GM12875 (cell line): Measurements from ENCODE around the gene NOSTRIN.

ENCODE experiments used
- H3K4me3 ChIP-seq: one replicate; pipeline ENCODE4 v1.5.1; 2011; ENCODE audit warnings: low read depth, low read length, control low read depth
- TF ChIP-seq, protein P1 (sequence below): IDR thresholded peaks from 2 replicates; pipeline ENCODE4 v1.5.1; 2011; ENCODE audit warnings: low read depth, mild to moderate bottlenecking, control low read depth, inconsistent platforms, low read length, moderate library complexity, borderline replicate concordance; ENCODE audit not compliant: insufficient read depth

NOSTRIN gene

DNA sequence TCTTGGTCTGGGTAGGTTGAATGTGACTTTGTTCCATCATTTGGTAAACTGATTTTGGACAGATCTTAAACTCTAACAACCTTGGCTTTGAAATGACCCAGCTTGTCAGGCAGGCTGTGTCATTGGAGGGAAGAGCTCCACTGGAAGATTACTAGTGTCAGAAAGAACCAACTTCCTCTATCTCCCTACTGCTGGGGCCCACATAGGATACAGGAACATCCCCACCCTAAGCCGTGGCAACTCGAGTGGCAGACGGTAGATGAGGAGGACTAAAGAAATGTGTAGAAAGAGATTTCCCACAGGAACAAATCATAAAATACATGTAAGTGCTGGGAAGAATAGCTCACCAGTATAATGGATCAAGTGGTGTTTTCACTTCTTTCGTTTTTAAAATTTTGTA lies 94.3 kb downstream of the NOSTRIN start:
- TF ChIP-seq, protein P1, sequence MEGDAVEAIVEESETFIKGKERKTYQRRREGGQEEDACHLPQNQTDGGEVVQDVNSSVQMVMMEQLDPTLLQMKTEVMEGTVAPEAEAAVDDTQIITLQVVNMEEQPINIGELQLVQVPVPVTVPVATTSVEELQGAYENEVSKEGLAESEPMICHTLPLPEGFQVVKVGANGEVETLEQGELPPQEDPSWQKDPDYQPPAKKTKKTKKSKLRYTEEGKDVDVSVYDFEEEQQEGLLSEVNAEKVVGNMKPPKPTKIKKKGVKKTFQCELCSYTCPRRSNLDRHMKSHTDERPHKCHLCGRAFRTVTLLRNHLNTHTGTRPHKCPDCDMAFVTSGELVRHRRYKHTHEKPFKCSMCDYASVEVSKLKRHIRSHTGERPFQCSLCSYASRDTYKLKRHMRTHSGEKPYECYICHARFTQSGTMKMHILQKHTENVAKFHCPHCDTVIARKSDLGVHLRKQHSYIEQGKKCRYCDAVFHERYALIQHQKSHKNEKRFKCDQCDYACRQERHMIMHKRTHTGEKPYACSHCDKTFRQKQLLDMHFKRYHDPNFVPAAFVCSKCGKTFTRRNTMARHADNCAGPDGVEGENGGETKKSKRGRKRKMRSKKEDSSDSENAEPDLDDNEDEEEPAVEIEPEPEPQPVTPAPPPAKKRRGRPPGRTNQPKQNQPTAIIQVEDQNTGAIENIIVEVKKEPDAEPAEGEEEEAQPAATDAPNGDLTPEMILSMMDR, result no peak
- no peak overlapping the region for H3K4me3 ChIP-seq

DNA sequence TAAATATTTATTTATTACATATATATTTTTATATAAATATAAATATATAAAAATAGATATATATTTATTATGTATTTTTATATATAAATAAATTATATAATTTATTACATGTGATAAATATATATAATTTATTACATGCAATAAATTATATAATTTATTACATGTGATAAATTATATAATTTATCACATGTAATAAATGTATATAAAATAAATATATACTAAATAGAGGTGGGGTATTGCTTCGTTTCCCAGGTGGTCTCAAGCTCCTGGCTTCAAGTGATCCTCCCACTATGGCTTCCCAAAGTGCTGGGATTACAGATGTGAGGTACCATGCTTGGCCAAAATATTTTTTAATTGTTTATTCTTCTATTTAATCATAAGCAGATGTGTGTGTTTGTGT lies 95.0 kb downstream of the NOSTRIN start:
- TF ChIP-seq, protein P1, result no peak

GRCh38 chr2:168901003-168901402 lies 98.6 kb downstream of the NOSTRIN start, which contains the start of gene G6PC2:
G6PC2 (plus strand) TSS chr2:168901291; CDS start chr2:168901332, 41 bp downstream.
- TF ChIP-seq, protein P1, result no peak
- H3K4me3 ChIP-seq, result no peak within 1 kb of the TSS

More for the DNA sequence above, 95.0 kb downstream of the NOSTRIN start:
- H3K4me3 ChIP-seq, result no peak overlapping the region

GRCh38 chr2:168903888-168904287 lies 101.5 kb downstream of the NOSTRIN start:
- TF ChIP-seq, protein P1, result no peak
- H3K4me3 ChIP-seq, result no peak overlapping the region

- H3K4me3 ChIP-seq, result no peak overlapping the region
- TF ChIP-seq, protein P1, result no peak
Measured at GRCh38 chr2:168904358-168904757, 101.9 kb downstream of the NOSTRIN start.

GRCh38 chr2:168907940-168908662 lies 105.7 kb downstream of the NOSTRIN start:
- no peak overlapping the region for H3K4me3 ChIP-seq
- TF ChIP-seq, protein P1, result no peak

- H3K4me3 ChIP-seq, result no peak overlapping the region
- TF ChIP-seq, protein P1, result no peak
Measured at GRCh38 chr2:168910330-168910729, 107.9 kb downstream of the NOSTRIN start.
